SK-N-SH treated with all-trans-retinoic acid at 6 μM for 48 hours (cell line): ENCODE data around the gene ACYP1.

Experiments
- CREB5 ChIP-seq: fragments of 250-450 bp; sonication (Bioruptor Pico); IDR thresholded peaks from 2 replicates; pipeline ENCODE4 v1.5.1; 2020; ENCODE audit warnings: low read depth, mild to moderate bottlenecking, moderate library complexity
- ESRRG ChIP-seq: fragments of 250-450 bp; sonication (Bioruptor Pico); IDR thresholded peaks from 2 replicates; pipeline ENCODE4 v1.6.1; 2021; ENCODE audit warnings: mild to moderate bottlenecking
- PPARA ChIP-seq: fragments of 250-450 bp; sonication (Bioruptor Pico); IDR thresholded peaks from 2 replicates; pipeline ENCODE4 v1.5.0; 2020; ENCODE audit warnings: mild to moderate bottlenecking, borderline replicate concordance
- RARB ChIP-seq: fragments of 250-450 bp; sonication (Bioruptor Pico); IDR thresholded peaks from 2 replicates; pipeline ENCODE4 v1.8.0; 2021; ENCODE audit warnings: mild to moderate bottlenecking, moderate library complexity

GRCh38 chr14:75049136-75049535, 14.7 kb downstream of the ACYP1 start:
- no peak for TF ChIP-seq RARB (CRISPR knock-in tag)
- TF ChIP-seq PPARA (CRISPR knock-in tag): no peak
- TF ChIP-seq CREB5: no peak
- TF ChIP-seq ESRRG (CRISPR knock-in tag): no peak
